K562 (cell line): ENCODE data around the gene RNPEP. TPM values are rescaled to one million over a fixed set of nuclear protein-coding genes. Genes with fewer than 3 reads are reported as not detected.

ENCODE experiments used
- FOXK1 ChIP-seq: sonication (generic); formaldehyde crosslinking; IDR thresholded peaks from 2 replicates; pipeline ENCODE4 v1.8.0; 2022; ENCODE audit warnings: missing genetic modification reagents, mild to moderate bottlenecking, borderline replicate concordance
- HLTF ChIP-seq: fragments of 450-650 bp; IDR thresholded peaks from 2 replicates; pipeline ENCODE4 v1.6.1; 2016
- JUND ChIP-seq, 2 experiments: IDR thresholded peaks; 2 replicates in 1 of 2; 3 replicates in 1 of 2; pipeline ENCODE4 v1.6.1; 2011; ENCODE audit warnings: borderline replicate concordance in 2 of 2, low read depth in 2 of 2, low read length in 2 of 2, improper control_type of control experiment in 1 of 2, missing biosample characterization in 1 of 2, missing genetic modification characterization in 1 of 2, missing genetic modification reagents in 1 of 2
- L3MBTL2 ChIP-seq: fragments of 450-650 bp; IDR thresholded peaks from 2 replicates; pipeline ENCODE4 v1.6.1; 2016; ENCODE audit warnings: mild to moderate bottlenecking, moderate library complexity
- MCM5 ChIP-seq: fragments of 450-650 bp; IDR thresholded peaks from 2 replicates; pipeline ENCODE4 v1.6.1; 2016; ENCODE audit warnings: low read depth
- PHB2 ChIP-seq: fragments of 450-650 bp; IDR thresholded peaks from 2 replicates; pipeline ENCODE4 v1.6.1; 2017; ENCODE audit warnings: low read depth
- PYGO2 ChIP-seq: fragments of 450-650 bp; IDR thresholded peaks from 2 replicates; pipeline ENCODE4 v1.6.1; 2016; ENCODE audit warnings: mild to moderate bottlenecking, missing genetic modification characterization, moderate library complexity, missing compliant biosample characterization
- RFX1 ChIP-seq: fragments of 450-650 bp; IDR thresholded peaks from 2 replicates; pipeline ENCODE4 v1.6.1; 2016; ENCODE audit warnings: mild to moderate bottlenecking, moderate library complexity
- SMAD1 ChIP-seq: fragments of 150-350 bp; IDR thresholded peaks from 2 replicates; pipeline ENCODE4 v1.6.1; 2014; ENCODE audit warnings: low read length, low read depth; ENCODE audit not compliant: partially characterized antibody
- TBP ChIP-seq: optimal IDR thresholded peaks from 2 replicates; pipeline ENCODE3; 2011; ENCODE audit warnings: low read depth, low read length, improper control_type of control experiment
- ZC3H11A ChIP-seq: IDR thresholded peaks from 2 replicates; pipeline ENCODE4 v1.6.1; 2012; ENCODE audit warnings: low read depth, low read length, improper control_type of control experiment
- polyA plus RNA-seq, 8 experiments: library from polyadenylated mRNA; depleted of rRNA in 4 of 8; stranded (reverse) in 5 of 8; unstranded in 3 of 8; fragments of >200 nt; fragmentation: Nextera tagmentation in 2 of 8; fragmentation: Illumina TruSeq in 1 of 8; extraction: Ambion mirVana in 2 of 8; extraction: Trizol in 1 of 8; gene quantifications; 2 replicates each; pipeline versions ENCODE4 v1.2.1 to v1.2.3, GENCODE V29; 2011 to 2014; ENCODE audit warnings: inconsistent platforms in 1 of 8, missing spikeins in 1 of 8
- total RNA-seq, 7 experiments: library from RNA; depleted of rRNA in 6 of 7; stranded (reverse); fragments of >200 nt in 6 of 7; fragmentation: Illumina TruSeq in 2 of 7; extraction: Trizol in 2 of 7; gene quantifications; 2 replicates each; pipeline versions ENCODE4 v1.2.1 to v1.2.3, GENCODE V29; 2011 to 2021; ENCODE audit warnings: low replicate concordance in 1 of 7
- TF ChIP-seq, protein P1 (sequence below): fragments of 450-650 bp; IDR thresholded peaks from 2 replicates; pipeline ENCODE4 v1.6.1; 2017; ENCODE audit warnings: mild to moderate bottlenecking, moderate library complexity
- TF ChIP-seq, protein P2 (sequence below): fragments of 450-650 bp; formaldehyde crosslinking; IDR thresholded peaks from 2 replicates; pipeline ENCODE4 v1.4.0; 2020; ENCODE audit warnings: mild to moderate bottlenecking, moderate library complexity
- TF ChIP-seq, protein P3 (sequence below): sonication (generic); formaldehyde crosslinking; IDR thresholded peaks from 2 replicates; pipeline ENCODE4 v1.8.0; 2022; ENCODE audit warnings: mild to moderate bottlenecking, missing genetic modification reagents
- TF ChIP-seq, protein P4 (sequence below): IDR thresholded peaks from 2 replicates; pipeline ENCODE4 v1.6.1; 2012; ENCODE audit warnings: low read depth, low read length, improper control_type of control experiment, borderline replicate concordance
- TF ChIP-seq, protein P5 (sequence below): fragments of 250-450 bp; sonication (Bioruptor Pico); IDR thresholded peaks from 2 replicates; pipeline ENCODE4 v1.5.1; 2021; ENCODE audit warnings: mild to moderate bottlenecking

RNPEP gene
- total and polyA plus RNA-seq, 9 of the 15 experiments (the other 6 are each of a cell fraction or from before 2014, with no cell fraction given), result 27.5 to 131 (median 63.4) TPM

DNA sequence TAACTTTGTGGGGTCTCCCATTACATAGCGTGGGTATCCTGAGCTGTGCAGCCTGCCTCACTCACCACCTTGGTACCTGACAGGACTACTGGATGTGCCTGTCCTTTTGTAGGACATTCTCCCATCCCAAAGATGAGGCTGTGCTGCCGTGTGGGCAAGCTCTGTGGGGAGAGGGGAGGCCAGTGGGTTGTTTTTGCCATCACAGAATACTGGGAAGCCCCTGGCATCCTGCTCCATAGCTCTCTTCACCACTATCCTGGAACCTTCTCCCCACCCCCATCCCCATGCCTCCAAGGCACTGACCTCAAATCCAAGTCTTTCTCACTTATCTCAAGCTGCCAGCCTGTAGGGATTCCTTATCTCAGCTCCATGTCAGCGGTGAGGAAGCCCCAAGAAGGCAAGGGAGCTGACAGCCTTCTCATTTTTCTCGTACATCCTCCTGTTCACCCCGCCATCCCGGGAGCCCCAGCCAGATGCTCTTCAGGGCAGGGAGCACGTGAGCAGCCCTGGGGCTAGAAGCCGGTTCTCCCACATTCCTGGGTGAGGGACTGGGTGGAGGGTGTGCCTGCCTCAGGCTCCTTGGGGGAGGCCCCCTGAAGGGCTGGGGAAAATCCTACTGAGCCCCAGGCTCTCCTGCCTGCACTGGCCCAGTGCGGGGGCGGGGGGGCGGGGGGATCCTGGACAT is 25.5 kb downstream of the RNPEP start (continued):
- TF ChIP-seq, protein P1, sequence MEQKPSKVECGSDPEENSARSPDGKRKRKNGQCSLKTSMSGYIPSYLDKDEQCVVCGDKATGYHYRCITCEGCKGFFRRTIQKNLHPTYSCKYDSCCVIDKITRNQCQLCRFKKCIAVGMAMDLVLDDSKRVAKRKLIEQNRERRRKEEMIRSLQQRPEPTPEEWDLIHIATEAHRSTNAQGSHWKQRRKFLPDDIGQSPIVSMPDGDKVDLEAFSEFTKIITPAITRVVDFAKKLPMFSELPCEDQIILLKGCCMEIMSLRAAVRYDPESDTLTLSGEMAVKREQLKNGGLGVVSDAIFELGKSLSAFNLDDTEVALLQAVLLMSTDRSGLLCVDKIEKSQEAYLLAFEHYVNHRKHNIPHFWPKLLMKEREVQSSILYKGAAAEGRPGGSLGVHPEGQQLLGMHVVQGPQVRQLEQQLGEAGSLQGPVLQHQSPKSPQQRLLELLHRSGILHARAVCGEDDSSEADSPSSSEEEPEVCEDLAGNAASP, result no peak
- no peak for TF ChIP-seq RFX1
- no peak for TF ChIP-seq SMAD1
- TF ChIP-seq FOXK1 (CRISPR knock-in tag), result no peak
- TF ChIP-seq, protein P2, sequence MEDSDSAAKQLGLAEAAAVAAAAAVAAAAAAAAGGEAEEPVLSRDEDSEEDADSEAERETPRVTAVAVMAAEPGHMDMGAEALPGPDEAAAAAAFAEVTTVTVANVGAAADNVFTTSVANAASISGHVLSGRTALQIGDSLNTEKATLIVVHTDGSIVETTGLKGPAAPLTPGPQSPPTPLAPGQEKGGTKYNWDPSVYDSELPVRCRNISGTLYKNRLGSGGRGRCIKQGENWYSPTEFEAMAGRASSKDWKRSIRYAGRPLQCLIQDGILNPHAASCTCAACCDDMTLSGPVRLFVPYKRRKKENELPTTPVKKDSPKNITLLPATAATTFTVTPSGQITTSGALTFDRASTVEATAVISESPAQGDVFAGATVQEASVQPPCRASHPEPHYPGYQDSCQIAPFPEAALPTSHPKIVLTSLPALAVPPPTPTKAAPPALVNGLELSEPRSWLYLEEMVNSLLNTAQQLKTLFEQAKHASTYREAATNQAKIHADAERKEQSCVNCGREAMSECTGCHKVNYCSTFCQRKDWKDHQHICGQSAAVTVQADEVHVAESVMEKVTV (CRISPR knock-in tag), result no peak
- TF ChIP-seq HLTF, result no peak
- TF ChIP-seq MCM5, result no peak
- peak; percentile 67; the same call in 1 of the 2 replicates for TF ChIP-seq PYGO2 (tag)
- TF ChIP-seq, protein P3, sequence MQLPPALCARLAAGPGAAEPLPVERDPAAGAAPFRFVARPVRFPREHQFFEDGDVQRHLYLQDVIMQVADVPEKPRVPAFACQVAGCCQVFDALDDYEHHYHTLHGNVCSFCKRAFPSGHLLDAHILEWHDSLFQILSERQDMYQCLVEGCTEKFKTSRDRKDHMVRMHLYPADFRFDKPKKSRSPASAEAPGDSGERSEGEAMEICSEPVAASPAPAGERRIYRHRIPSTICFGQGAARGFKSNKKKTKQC (CRISPR knock-in tag), result no peak
- TF ChIP-seq, protein P4, sequence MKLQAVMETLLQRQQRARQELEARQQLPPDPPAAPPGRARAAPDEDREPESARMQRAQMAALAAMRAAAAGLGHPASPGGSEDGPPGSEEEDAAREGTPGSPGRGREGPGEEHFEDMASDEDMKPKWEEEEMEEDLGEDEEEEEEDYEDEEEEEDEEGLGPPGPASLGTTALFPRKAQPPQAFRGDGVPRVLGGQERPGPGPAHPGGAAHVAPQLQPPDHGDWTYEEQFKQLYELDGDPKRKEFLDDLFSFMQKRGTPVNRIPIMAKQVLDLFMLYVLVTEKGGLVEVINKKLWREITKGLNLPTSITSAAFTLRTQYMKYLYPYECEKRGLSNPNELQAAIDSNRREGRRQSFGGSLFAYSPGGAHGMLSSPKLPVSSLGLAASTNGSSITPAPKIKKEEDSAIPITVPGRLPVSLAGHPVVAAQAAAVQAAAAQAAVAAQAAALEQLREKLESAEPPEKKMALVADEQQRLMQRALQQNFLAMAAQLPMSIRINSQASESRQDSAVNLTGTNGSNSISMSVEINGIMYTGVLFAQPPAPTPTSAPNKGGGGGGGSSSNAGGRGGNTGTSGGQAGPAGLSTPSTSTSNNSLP, result no peak
- TF ChIP-seq ZC3H11A, result no peak
- TF ChIP-seq JUND (IDR thresholded peaks at IDR 0.05; ENCODE audit: borderline replicate concordance, low read depth, low read length), result peak; percentile 59; the same call in 1 of the 2 replicates
- TF ChIP-seq JUND (tag; IDR thresholded peaks at IDR 0.05; ENCODE audit: borderline replicate concordance, low read depth, low read length), result peak; percentile 32; the same call in 1 of the 3 replicates
- peak; percentile 57; the same call in 1 of the 2 replicates for TF ChIP-seq PHB2
- TF ChIP-seq, protein P5, sequence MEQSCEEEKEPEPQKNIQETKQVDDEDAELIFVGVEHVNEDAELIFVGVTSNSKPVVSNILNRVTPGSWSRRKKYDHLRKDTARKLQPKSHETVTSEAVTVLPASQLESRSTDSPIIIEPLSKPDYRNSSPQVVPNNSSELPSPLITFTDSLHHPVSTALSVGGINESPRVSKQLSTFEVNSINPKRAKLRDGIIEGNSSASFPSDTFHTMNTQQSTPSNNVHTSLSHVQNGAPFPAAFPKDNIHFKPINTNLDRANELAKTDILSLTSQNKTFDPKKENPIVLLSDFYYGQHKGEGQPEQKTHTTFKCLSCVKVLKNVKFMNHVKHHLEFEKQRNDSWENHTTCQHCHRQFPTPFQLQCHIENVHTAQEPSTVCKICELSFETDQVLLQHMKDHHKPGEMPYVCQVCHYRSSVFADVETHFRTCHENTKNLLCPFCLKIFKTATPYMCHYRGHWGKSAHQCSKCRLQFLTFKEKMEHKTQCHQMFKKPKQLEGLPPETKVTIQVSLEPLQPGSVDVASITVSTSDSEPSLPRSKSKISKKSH (CRISPR knock-in tag), result no peak
- peak; percentile 48 for TF ChIP-seq L3MBTL2
- no peak for TF ChIP-seq TBP
